Prostate gland (tissue), 2 donors: ENCODE results near the gene SHC2.

Experiments used
- POLR2AphosphoS5 ChIP-seq: sonication (generic); formaldehyde crosslinking; IDR thresholded peaks from one replicate; pipeline ENCODE4 v1.6.1; 2017; ENCODE audit warnings: antibody characterized with exemption
- TF ChIP-seq, protein P1 (sequence below), 4 experiments: fragments of 200-600 bp in 2 of 4; fragments of 450-650 bp in 2 of 4; sonication (generic) in 2 of 4; IDR thresholded peaks; 1 replicate in 3 of 4; 2 replicates in 1 of 4; pipeline ENCODE4 v1.5.1; 2016 to 2019; ENCODE audit warnings: antibody characterized with exemption in 4 of 4, mild to moderate bottlenecking in 2 of 4, moderate library complexity in 2 of 4

DNA sequence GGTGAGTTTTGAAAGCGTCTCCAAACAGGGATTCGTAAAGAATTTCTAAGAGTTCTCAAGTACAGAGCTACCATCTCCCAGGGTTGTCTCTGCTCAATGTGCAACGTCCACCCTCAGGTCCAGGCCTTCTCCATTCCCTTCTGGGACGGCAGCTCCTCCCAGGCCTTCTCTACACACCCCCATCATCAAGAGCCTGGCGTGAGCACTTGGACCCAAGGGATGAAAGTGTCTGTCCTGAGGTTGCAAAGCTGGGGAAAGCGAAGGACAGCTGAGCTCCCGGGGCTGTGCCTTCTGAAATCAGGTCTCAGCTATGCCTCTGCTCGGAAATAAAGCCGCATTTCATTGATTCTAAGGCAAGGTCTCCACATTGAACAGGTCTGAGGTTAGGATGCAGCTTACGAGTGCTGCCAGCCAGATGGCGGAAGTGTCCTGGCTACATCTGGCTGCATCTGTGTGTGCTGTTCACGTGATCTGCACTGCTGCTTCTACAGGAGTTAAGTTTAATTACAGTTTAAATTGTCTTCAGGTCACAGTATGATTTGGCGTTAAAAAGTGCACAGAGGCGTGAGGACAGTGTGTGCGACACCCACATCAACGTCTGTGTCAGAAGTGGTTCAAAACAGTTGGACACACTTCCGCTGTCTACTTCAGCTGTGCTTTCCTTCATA is 89.2 kb downstream of the SHC2 start:
- TF ChIP-seq POLR2AphosphoS5: no peak
- TF ChIP-seq, protein P1, sequence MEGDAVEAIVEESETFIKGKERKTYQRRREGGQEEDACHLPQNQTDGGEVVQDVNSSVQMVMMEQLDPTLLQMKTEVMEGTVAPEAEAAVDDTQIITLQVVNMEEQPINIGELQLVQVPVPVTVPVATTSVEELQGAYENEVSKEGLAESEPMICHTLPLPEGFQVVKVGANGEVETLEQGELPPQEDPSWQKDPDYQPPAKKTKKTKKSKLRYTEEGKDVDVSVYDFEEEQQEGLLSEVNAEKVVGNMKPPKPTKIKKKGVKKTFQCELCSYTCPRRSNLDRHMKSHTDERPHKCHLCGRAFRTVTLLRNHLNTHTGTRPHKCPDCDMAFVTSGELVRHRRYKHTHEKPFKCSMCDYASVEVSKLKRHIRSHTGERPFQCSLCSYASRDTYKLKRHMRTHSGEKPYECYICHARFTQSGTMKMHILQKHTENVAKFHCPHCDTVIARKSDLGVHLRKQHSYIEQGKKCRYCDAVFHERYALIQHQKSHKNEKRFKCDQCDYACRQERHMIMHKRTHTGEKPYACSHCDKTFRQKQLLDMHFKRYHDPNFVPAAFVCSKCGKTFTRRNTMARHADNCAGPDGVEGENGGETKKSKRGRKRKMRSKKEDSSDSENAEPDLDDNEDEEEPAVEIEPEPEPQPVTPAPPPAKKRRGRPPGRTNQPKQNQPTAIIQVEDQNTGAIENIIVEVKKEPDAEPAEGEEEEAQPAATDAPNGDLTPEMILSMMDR (IDR thresholded peaks at IDR 0.05): no peak
